NCI-H146 (cell line): Measurements from ENCODE around the gene TFF3.

ENCODE experiments used
- DNase-seq: peaks from one replicate; lab custom pipeline; 2025; lab: John Stamatoyannopoulos, UW

The TFF3 gene

GRCh38 chr21:42266971-42267556 lies 48.1 kb downstream of the TFF3 start:
- no peak for DNase-seq

GRCh38 chr21:42265231-42265812 lies 49.9 kb downstream of the TFF3 start:
- no peak for DNase-seq

GRCh38 chr21:42264245-42265195 lies 50.7 kb downstream of the TFF3 start:
- no peak for DNase-seq

GRCh38 chr21:42263591-42264131 lies 51.5 kb downstream of the TFF3 start:
- DNase-seq, result no peak

- no peak for DNase-seq
Observed at GRCh38 chr21:42262831-42263231, 52.4 kb downstream of the TFF3 start.

- no peak for DNase-seq
Observed at GRCh38 chr21:42261829-42262200, 53.4 kb downstream of the TFF3 start.
